A673 (cell line): ENCODE results near the gene HMGXB3.

Experiments
- EZH2 ChIP-seq: fragments of 200-600 bp; sonication (generic); IDR thresholded peaks from 2 replicates; pipeline ENCODE4 v1.6.1; 2017; ENCODE audit warnings: borderline replicate concordance, low read depth, mild to moderate bottlenecking, mixed read lengths, antibody characterized with exemption, low read length; ENCODE audit not compliant: poor library complexity, severe bottlenecking
- TF ChIP-seq, protein P1 (sequence below): fragments of 300-800, 200-600 bp; sonication (generic); conservative IDR thresholded peaks from 2 replicates; pipeline ENCODE4 v1.5.1; 2017; ENCODE audit warnings: low read depth, mild to moderate bottlenecking, antibody characterized with exemption, low read length, moderate library complexity, mixed read lengths

DNA sequence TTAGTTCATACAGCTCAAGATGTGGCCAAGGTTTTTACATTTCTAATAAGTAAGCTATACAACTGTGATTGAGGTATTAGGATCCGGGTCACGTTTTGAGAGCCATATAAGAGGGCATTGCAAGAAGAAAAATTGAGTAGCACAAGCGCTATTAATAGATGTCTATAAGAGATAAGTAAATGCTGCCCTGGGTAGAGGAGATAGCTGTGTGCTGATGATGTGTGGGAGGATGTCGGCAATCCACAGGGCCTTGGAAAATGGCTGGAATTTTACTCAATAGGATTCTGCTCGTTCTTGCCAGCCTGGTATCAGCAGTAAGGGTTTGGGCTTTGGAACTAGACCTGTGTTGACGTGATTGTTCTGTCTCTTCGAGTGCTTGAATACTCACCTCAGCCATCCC is 44.2 kb downstream of the HMGXB3 start:
- TF ChIP-seq, protein P1, sequence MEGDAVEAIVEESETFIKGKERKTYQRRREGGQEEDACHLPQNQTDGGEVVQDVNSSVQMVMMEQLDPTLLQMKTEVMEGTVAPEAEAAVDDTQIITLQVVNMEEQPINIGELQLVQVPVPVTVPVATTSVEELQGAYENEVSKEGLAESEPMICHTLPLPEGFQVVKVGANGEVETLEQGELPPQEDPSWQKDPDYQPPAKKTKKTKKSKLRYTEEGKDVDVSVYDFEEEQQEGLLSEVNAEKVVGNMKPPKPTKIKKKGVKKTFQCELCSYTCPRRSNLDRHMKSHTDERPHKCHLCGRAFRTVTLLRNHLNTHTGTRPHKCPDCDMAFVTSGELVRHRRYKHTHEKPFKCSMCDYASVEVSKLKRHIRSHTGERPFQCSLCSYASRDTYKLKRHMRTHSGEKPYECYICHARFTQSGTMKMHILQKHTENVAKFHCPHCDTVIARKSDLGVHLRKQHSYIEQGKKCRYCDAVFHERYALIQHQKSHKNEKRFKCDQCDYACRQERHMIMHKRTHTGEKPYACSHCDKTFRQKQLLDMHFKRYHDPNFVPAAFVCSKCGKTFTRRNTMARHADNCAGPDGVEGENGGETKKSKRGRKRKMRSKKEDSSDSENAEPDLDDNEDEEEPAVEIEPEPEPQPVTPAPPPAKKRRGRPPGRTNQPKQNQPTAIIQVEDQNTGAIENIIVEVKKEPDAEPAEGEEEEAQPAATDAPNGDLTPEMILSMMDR, result no peak
- no peak for TF ChIP-seq EZH2
